Spleen (tissue), 7 donors: Measurements from ENCODE around the gene HADHA.

Experiments
- CTCF ChIP-seq, 11 experiments: fragments of 200-600 bp in 7 of 11; fragments of 450-650 bp in 4 of 11; sonication (generic) in 4 of 11; IDR thresholded peaks in 8 of 11; conservative IDR thresholded peaks in 3 of 11; 1 replicate in 7 of 11; 2 replicates in 4 of 11; pipeline versions ENCODE4 v1.4.0 to v1.8.0; 2016 to 2021; ENCODE audit warnings: antibody characterized with exemption in 11 of 11, inconsistent platforms in 4 of 11, mild to moderate bottlenecking in 1 of 11
- POLR2A ChIP-seq, 3 donors: fragments of 450-650 bp; IDR thresholded peaks; one replicate each; pipeline ENCODE4 v1.5.1; 2017; ENCODE audit warnings: antibody characterized with exemption in 3 of 3, mild to moderate bottlenecking in 1 of 3
- POLR2AphosphoS5 ChIP-seq, 3 donors: sonication (generic); formaldehyde crosslinking; IDR thresholded peaks; one replicate each; pipeline ENCODE4 v1.5.1; 2017; ENCODE audit warnings: antibody characterized with exemption in 3 of 3
- donor health status: DM: no; HTN: no; CAD: no; lungs with moderate emphysema.
- donor health status: DM: no; HTN: no; CAD: no.
- donor health status: DM: no; HTN: no; CAD: no.

GRCh38 chr2:26215833-26216232 is 28.6 kb downstream of the HADHA start:
- TF ChIP-seq CTCF (IDR thresholded peaks at IDR 0.05 in 8 of 11, conservative IDR thresholded peaks at IDR 0.05 in 3 of 11) (no peak), POLR2AphosphoS5 (IDR thresholded peaks at IDR 0.05) (no peak), POLR2A (IDR thresholded peaks at IDR 0.05) (no peak)
